Measurements from ENCODE around the gene CCDC127.

The CCDC127 gene

GRCh38 chr5:203246-203930, 14.6 kb downstream of the CCDC127 start:
- DNase-seq (ENCODE audit: low spot score), result no peak

- DNase-seq (ENCODE audit: low spot score), result no peak
Measured at GRCh38 chr5:201672-202071, 16.3 kb downstream of the CCDC127 start.

- DNase-seq (ENCODE audit: low spot score), result no peak
Measured at GRCh38 chr5:200985-201384, 17.0 kb downstream of the CCDC127 start.

- no peak for DNase-seq (ENCODE audit: low spot score)
Measured at GRCh38 chr5:199950-200645, 17.9 kb downstream of the CCDC127 start.

GRCh38 chr5:199197-199949, 18.6 kb downstream of the CCDC127 start:
- DNase-seq (ENCODE audit: low spot score), result no peak

GRCh38 chr5:198516-199196, 19.3 kb downstream of the CCDC127 start:
- DNase-seq (ENCODE audit: low spot score), result no peak

GRCh38 chr5:197892-198489, 20.0 kb downstream of the CCDC127 start:
- DNase-seq (ENCODE audit: low spot score), result no peak

GRCh38 chr5:197031-197430, 20.9 kb downstream of the CCDC127 start:
- peak; percentile 28 for DNase-seq (ENCODE audit: low spot score)

GRCh38 chr5:196350-196749, 21.6 kb downstream of the CCDC127 start:
- no peak for DNase-seq (ENCODE audit: low spot score)

- DNase-seq (ENCODE audit: low spot score), result no peak
Measured at GRCh38 chr5:195401-196160, 22.4 kb downstream of the CCDC127 start.

GRCh38 chr5:194603-195209, 23.2 kb downstream of the CCDC127 start:
- no peak for DNase-seq (ENCODE audit: low spot score)

GRCh38 chr5:194102-194501, 23.9 kb downstream of the CCDC127 start:
- no peak for DNase-seq (ENCODE audit: low spot score)

GRCh38 chr5:192970-193831, 24.8 kb downstream of the CCDC127 start:
- DNase-seq (ENCODE audit: low spot score), result no peak

- no peak for DNase-seq (ENCODE audit: low spot score)
Measured at GRCh38 chr5:192691-192969, 25.3 kb downstream of the CCDC127 start.

- DNase-seq (ENCODE audit: low spot score), result no peak
Measured at GRCh38 chr5:191949-192690, 25.8 kb downstream of the CCDC127 start.

- peak; percentile 67 for DNase-seq (ENCODE audit: low spot score)
Measured at GRCh38 chr5:191036-191948, 26.7 kb downstream of the CCDC127 start, which contains the start of gene LRRC14B. Gene LRRC14B, plus strand, starts transcription at chr5:191495. Its CDS starts 44 bp downstream, at chr5:191539.

- no peak for DNase-seq (ENCODE audit: low spot score)
Measured at GRCh38 chr5:190366-191035, 27.5 kb downstream of the CCDC127 start.

GRCh38 chr5:189976-190365, 28.0 kb downstream of the CCDC127 start:
- no peak for DNase-seq (ENCODE audit: low spot score)
